Stimulated activated CD8-positive, alpha-beta memory T cell treated with anti-CD3 and anti-CD28 coated beads, Interleukin-7, amount 100 ng/mL, for 48 hours (primary cell): ENCODE data around the gene FABP7.

Experiments used
- DNase-seq, 2 donors: peaks; one replicate each; pipeline ENCODE4 v3.0.0-alpha.2; 2020; ENCODE audit warnings: low read depth in 1 of 2; ENCODE audit errors: extremely low read depth in 1 of 2

FABP7 gene

GRCh38 chr6:122755901-122756300, 23.6 kb upstream of the FABP7 start:
- DNase-seq: no peak

GRCh38 chr6:122758927-122759334, 20.6 kb upstream of the FABP7 start:
- no peak for DNase-seq

- DNase-seq: no peak
These were observed 19.2 kb upstream of the FABP7 start for GRCh38 chr6:122760330-122760729.

- DNase-seq: no peak
These were observed 13.3 kb upstream of the FABP7 start for GRCh38 chr6:122766256-122766655.

GRCh38 chr6:122770835-122771601, 8.5 kb upstream of the FABP7 start:
- no peak for DNase-seq

GRCh38 chr6:122772724-122773415, 6.6 kb upstream of the FABP7 start:
- no peak for DNase-seq

GRCh38 chr6:122775975-122776374, 3.5 kb upstream of the FABP7 start:
- no peak for DNase-seq

- no peak for DNase-seq
These were observed 1.2 kb upstream of the FABP7 start for GRCh38 chr6:122778302-122778701.

- DNase-seq: no peak
These were observed 393 bp upstream of the FABP7 start for GRCh38 chr6:122778985-122779661.

GRCh38 chr6:122780114-122780513, 598 bp downstream of the FABP7 start:
- no peak for DNase-seq

GRCh38 chr6:122781716-122782115, 2.2 kb downstream of the FABP7 start:
- no peak for DNase-seq

GRCh38 chr6:122783401-122783800, 3.9 kb downstream of the FABP7 start:
- no peak for DNase-seq

GRCh38 chr6:122785891-122786290, 6.4 kb downstream of the FABP7 start:
- no peak for DNase-seq

- DNase-seq: no peak
These were observed 8.2 kb downstream of the FABP7 start for GRCh38 chr6:122787721-122788120.

- no peak for DNase-seq
These were observed 8.7 kb downstream of the FABP7 start for GRCh38 chr6:122788208-122788607.

GRCh38 chr6:122788663-122789181, 9.2 kb downstream of the FABP7 start:
- no peak for DNase-seq

- DNase-seq: peak in 1 of 2 donors; percentile 31
These were observed 9.9 kb downstream of the FABP7 start, which contains the start of gene SMPDL3A for GRCh38 chr6:122789182-122790027. TSS of gene SMPDL3A (plus strand) at chr6:122789258. CDS start at chr6:122789347, 89 bp downstream.

GRCh38 chr6:122790028-122790422, 10.5 kb downstream of the FABP7 start:
- DNase-seq: no peak

- no peak for DNase-seq
These were observed 11.2 kb downstream of the FABP7 start for GRCh38 chr6:122790423-122791309.

- no peak for DNase-seq
These were observed 11.8 kb downstream of the FABP7 start for GRCh38 chr6:122791310-122791679.
